Upper lobe of left lung (tissue), 6 donors: Measurements from ENCODE around the gene THOC6. TPM values are rescaled to one million over a fixed set of nuclear protein-coding genes. Genes with fewer than 3 reads are reported as not detected.
A peak's percentile ranks its signal among the peaks of the same experiment; 100 is the strongest.

Experiments used
- ATAC-seq, 2 donors: fragments of 200-7000 bp; cut with Tn5 transposase; one replicate each; pipeline ENCODE4 v1.9.1; 2022; ENCODE audit warnings: mild to moderate bottlenecking in 2 of 2, moderate library complexity in 2 of 2; ENCODE audit not compliant: low FRiP score in 2 of 2
- DNase-seq, 2 donors: peaks; one replicate each; pipeline ENCODE4 v3.0.0-alpha.2; 2019 to 2020
- H3K27ac ChIP-seq, 4 donors: fragments of 200-600 bp; sonication (generic); one replicate each; pipeline ENCODE4 v1.5.1; 2016 to 2019
- H3K27me3 ChIP-seq, 4 donors: fragments of 200-600 bp; sonication (generic); one replicate each; pipeline ENCODE4 v1.5.1; 2017 to 2019
- H3K36me3 ChIP-seq, 4 donors: fragments of 200-600 bp; sonication (generic); one replicate each; pipeline ENCODE4 v1.5.1; 2016 to 2019
- H3K4me1 ChIP-seq, 4 donors: fragments of 200-600 bp; sonication (generic); one replicate each; pipeline ENCODE4 v1.5.1; 2018 to 2019
- H3K4me3 ChIP-seq, 4 donors: fragments of 200-600 bp; sonication (generic); one replicate each; pipeline ENCODE4 v1.5.1; 2017 to 2019; ENCODE audit warnings: mild to moderate bottlenecking in 2 of 4, moderate library complexity in 1 of 4
- H3K9me3 ChIP-seq, 4 donors: fragments of 200-600 bp; sonication (generic); one replicate each; pipeline ENCODE4 v1.5.1; 2018 to 2019
- EP300 ChIP-seq, 4 donors: sonication (generic); formaldehyde crosslinking; IDR thresholded peaks; one replicate each; pipeline ENCODE4 v1.5.1; 2017; ENCODE audit warnings: antibody characterized with exemption in 4 of 4, control low read depth in 2 of 4
- POLR2A ChIP-seq, 4 donors: fragments of 450-650 bp; IDR thresholded peaks; one replicate each; pipeline ENCODE4 v1.5.1; 2016 to 2017; ENCODE audit warnings: antibody characterized with exemption in 4 of 4, mild to moderate bottlenecking in 2 of 4
- POLR2AphosphoS5 ChIP-seq, 2 donors: sonication (generic); formaldehyde crosslinking; IDR thresholded peaks; one replicate each; pipeline ENCODE4 v1.5.1; 2017; ENCODE audit warnings: antibody characterized with exemption in 2 of 2
- WGBS, 2 donors: methylation state at CpG; one replicate each; pipeline ENCODE4 v1.1.5; 2017 to 2018; 5-methylcytosine and 5-hydroxymethylcytosine counted together
- total RNA-seq, 6 donors: library from RNA; depleted of rRNA in 4 of 6; stranded (reverse); fragments of >200 nt in 4 of 6; gene quantifications; one replicate each; pipeline versions ENCODE4 v1.1.0 to v1.2.1, GENCODE V29; 2016 to 2021
- TF ChIP-seq, protein P1 (sequence below), 6 experiments: fragments of 450-650 bp in 4 of 6; fragments of 200-600 bp in 2 of 6; sonication (generic) in 2 of 6; IDR thresholded peaks; one replicate each; pipeline ENCODE4 v1.5.1; 2016 to 2019; ENCODE audit warnings: antibody characterized with exemption in 6 of 6
- donor health status: DM: no; HTN: no; CAD: no; lungs with moderate emphysema.
- donor health status: DM: no; HTN: yes; CAD: no; lungs with severe emphysema.

The THOC6 gene
- total RNA-seq, 6 donors from 2014 or later: 18.5 to 40.8 (median 33.1) TPM

GRCh38 chr16:3013491-3013951 is 10.3 kb upstream of the THOC6 start:
- Histone ChIP-seq H3K27ac (no peak overlapping the region), H3K4me1 (peaks cover 12 to 38% (median 27%) of the 10 kb centered on the region in 4 donors), H3K9me3 (no peaks in the 10 kb centered on the region), H3K27me3 (peaks cover 0 to 10% (median 3%) of the 10 kb centered on the region in 4 donors), H3K36me3 (no peaks in the 10 kb centered on the region), H3K4me3 (no peak overlapping the region)
- TF ChIP-seq, protein P1, sequence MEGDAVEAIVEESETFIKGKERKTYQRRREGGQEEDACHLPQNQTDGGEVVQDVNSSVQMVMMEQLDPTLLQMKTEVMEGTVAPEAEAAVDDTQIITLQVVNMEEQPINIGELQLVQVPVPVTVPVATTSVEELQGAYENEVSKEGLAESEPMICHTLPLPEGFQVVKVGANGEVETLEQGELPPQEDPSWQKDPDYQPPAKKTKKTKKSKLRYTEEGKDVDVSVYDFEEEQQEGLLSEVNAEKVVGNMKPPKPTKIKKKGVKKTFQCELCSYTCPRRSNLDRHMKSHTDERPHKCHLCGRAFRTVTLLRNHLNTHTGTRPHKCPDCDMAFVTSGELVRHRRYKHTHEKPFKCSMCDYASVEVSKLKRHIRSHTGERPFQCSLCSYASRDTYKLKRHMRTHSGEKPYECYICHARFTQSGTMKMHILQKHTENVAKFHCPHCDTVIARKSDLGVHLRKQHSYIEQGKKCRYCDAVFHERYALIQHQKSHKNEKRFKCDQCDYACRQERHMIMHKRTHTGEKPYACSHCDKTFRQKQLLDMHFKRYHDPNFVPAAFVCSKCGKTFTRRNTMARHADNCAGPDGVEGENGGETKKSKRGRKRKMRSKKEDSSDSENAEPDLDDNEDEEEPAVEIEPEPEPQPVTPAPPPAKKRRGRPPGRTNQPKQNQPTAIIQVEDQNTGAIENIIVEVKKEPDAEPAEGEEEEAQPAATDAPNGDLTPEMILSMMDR (IDR thresholded peaks at IDR 0.05): peak in 1 of 6 experiments; percentile 21
- no peak for TF ChIP-seq EP300 (IDR thresholded peaks at IDR 0.05)
- TF ChIP-seq POLR2AphosphoS5 (IDR thresholded peaks at IDR 0.05): no peak
- no peak for TF ChIP-seq POLR2A (IDR thresholded peaks at IDR 0.05)
- no peak for ATAC-seq
- DNase-seq: no peak
- 40 to 67% methylated on average over 9 to 11 of the region's 27 CpGs for WGBS, 2 donors

GRCh38 chr16:3013998-3014690 is 9.7 kb upstream of the THOC6 start:
- DNase-seq: no peak
- H3K9me3 ChIP-seq: no peaks in the 10 kb centered on the region
- WGBS, 2 donors: 43 to 67% methylated on average over 8 to 11 of the region's 12 CpGs
- H3K4me1 ChIP-seq: peaks cover 8 to 36% (median 24%) of the 10 kb centered on the region in 4 donors
- peaks cover 0 to 10% (median 3%) of the 10 kb centered on the region in 4 donors for H3K27me3 ChIP-seq
- no peak for ATAC-seq
- no peak overlapping the region for H3K4me3 ChIP-seq
- TF ChIP-seq EP300 (IDR thresholded peaks at IDR 0.05): no peak
- TF ChIP-seq, protein P1 (IDR thresholded peaks at IDR 0.05): no peak
- TF ChIP-seq POLR2AphosphoS5 (IDR thresholded peaks at IDR 0.05): no peak
- no peak overlapping the region for H3K27ac ChIP-seq
- no peaks in the 10 kb centered on the region for H3K36me3 ChIP-seq

DNA sequence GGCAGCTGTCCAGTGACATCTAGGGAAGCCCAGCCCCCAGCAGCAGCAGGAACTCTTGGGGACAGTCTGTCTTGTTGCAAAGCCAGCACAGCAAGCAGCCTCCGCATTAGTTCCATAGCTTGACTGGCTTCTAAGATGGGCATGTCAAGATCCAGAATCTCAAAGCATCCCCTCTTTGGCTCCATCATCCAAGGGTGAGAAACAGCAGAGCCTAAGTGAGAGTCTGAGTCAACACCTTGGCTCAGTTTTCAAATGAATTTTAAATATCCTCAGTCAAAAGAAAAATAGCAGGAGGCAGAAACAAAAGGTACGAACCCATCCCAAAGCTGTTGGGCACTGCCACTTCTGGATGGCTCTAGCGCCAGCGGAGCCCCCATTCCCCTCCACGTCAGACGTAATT is 8.9 kb upstream of the THOC6 start:
- Histone ChIP-seq H3K27ac (no peak overlapping the region), H3K4me3 (no peak overlapping the region), H3K4me1 (peaks cover 15 to 36% (median 26%) of the 10 kb centered on the region in 4 donors), H3K36me3 (no peaks in the 10 kb centered on the region), H3K9me3 (no peaks in the 10 kb centered on the region), H3K27me3 (peaks cover 0 to 10% (median 3%) of the 10 kb centered on the region in 4 donors)
- 82 to 91% methylated on average over 5 to 6 of the region's 6 CpGs for WGBS, 2 donors
- no peak for DNase-seq
- ATAC-seq: no peak
- TF ChIP-seq, protein P1 (IDR thresholded peaks at IDR 0.05): no peak
- TF ChIP-seq POLR2AphosphoS5 (IDR thresholded peaks at IDR 0.05): no peak
- TF ChIP-seq POLR2A (IDR thresholded peaks at IDR 0.05): no peak
- TF ChIP-seq EP300 (IDR thresholded peaks at IDR 0.05): no peak

DNA sequence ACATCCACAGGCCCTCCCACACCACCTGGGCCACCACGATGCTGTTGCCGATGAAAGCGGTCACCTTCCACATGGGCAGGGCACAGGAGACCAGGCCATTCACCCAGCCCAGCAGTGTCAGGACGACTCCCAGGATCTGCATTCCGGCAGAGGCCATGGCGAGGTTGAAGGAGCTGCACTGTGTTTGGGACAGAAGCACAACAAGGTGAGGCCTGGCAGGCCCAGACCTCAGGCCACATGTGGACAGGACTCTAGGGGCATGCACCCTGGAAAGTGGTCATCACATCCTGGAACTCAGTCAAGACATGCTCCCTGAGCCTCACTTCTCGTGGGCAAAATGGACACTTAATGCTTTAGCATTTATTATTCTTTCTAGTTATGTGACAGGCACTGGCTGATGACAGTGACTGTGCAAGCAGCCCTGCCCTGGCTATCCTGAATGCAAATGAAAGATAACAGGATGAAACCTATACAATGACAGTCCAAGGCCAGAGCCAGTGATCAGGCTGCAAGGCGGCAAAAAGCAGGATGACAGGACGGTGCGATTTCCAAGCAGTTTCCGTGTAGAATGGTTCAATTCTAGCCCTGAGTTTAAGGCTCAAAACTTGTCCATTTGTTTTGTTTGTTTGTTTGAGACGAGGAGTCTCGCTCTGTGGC is 7.8 kb upstream of the THOC6 start:
- DNase-seq (no peak), ATAC-seq (no peak)
- TF ChIP-seq POLR2A (IDR thresholded peaks at IDR 0.05) (no peak), EP300 (IDR thresholded peaks at IDR 0.05) (no peak), POLR2AphosphoS5 (IDR thresholded peaks at IDR 0.05) (no peak)
- TF ChIP-seq, protein P1 (IDR thresholded peaks at IDR 0.05): no peak
- no peaks in the 10 kb centered on the region for H3K36me3 ChIP-seq
- no peak overlapping the region for H3K27ac ChIP-seq
- WGBS, 2 donors: 68 to 88% methylated on average over 7 to 10 of the region's 13 CpGs
- no peaks in the 10 kb centered on the region for H3K9me3 ChIP-seq
- peaks cover 16 to 35% (median 27%) of the 10 kb centered on the region in 4 donors for H3K4me1 ChIP-seq
- no peak overlapping the region for H3K4me3 ChIP-seq
- H3K27me3 ChIP-seq: peaks cover 0 to 10% (median 3%) of the 10 kb centered on the region in 4 donors
